ENCODE measurements around the gene DMRT1.

DNA sequence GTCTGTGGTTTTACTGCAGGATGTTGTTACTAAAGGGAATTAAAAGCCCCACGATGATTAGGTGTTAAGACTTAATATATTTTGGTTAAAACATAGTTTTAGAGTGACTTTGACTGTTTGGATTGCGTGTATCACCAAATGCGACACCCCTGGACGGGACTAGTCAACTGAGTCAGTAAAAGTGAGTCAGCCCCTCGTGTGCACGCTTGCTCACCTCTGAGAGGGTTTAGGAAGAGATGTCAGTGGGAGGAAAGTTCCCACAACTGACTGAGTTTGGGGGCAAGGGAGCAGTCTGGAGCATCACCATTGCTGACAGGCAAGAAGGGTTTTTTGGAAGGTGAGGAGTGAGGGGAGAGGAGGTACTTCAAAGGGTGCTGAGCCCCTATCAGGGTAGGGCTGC is 120.5 kb downstream of the DMRT1 start:
- TF ChIP-seq POLR2A (IDR thresholded peaks at IDR 0.05; ENCODE audit: low read length) = no peak
- no peak for TF ChIP-seq GATA1 (IDR thresholded peaks at IDR 0.05; ENCODE audit: low read depth, low read length)
